ENCODE results near the gene BNIP3. TPM values are rescaled to one million over a fixed set of nuclear protein-coding genes. Genes with fewer than 3 reads are reported as not detected.
A peak's percentile ranks its signal among the peaks of the same experiment; 100 is the strongest.
"Not testable (repeated sequence)": the region's sequence is repeated elsewhere in the genome, so short reads cannot be mapped to it uniquely, and the experiment has no call there.

BNIP3 gene
- total RNA-seq, 1 experiment from 2014 or later, result 57.1 TPM

DNA sequence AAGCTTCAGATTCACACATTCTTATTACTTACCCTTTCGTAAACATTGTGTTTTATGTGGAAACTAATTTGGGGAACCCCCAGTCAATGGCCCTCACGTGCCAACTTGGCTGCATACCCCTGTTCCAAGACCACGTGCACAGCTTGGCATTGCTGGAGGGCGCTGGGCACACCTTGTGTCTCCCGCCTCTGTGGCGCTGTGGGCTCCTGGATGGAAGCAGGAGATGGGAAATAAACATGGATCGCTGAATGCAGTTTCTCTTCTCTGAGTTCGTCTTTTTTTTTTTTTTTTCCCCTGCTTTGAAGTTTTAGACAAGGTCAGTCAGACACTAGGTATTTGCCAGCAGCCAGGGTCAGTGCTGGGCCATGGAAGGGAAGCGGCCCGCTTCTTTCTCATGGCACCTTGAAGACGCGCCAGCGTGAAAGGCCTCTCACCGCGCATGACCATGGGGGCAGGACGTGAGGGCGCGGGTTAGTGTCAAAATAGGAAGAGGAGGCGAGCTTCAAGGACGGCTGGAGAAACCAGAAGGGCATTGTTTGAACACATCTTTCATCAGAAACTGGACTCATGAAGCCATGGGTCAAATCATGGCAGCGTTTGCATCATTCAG lies 27.3 kb downstream of the BNIP3 start:
- TF ChIP-seq, protein P1, sequence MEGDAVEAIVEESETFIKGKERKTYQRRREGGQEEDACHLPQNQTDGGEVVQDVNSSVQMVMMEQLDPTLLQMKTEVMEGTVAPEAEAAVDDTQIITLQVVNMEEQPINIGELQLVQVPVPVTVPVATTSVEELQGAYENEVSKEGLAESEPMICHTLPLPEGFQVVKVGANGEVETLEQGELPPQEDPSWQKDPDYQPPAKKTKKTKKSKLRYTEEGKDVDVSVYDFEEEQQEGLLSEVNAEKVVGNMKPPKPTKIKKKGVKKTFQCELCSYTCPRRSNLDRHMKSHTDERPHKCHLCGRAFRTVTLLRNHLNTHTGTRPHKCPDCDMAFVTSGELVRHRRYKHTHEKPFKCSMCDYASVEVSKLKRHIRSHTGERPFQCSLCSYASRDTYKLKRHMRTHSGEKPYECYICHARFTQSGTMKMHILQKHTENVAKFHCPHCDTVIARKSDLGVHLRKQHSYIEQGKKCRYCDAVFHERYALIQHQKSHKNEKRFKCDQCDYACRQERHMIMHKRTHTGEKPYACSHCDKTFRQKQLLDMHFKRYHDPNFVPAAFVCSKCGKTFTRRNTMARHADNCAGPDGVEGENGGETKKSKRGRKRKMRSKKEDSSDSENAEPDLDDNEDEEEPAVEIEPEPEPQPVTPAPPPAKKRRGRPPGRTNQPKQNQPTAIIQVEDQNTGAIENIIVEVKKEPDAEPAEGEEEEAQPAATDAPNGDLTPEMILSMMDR (conservative IDR thresholded peaks at IDR 0.05), result no peak
- no peaks in the 10 kb centered on the region for H4K20me1 ChIP-seq (ENCODE audit: control insufficient read depth, insufficient read depth, insufficient read length)
- peak overlapping the region in 2 of 3 experiments; percentile 27 to 83; a peak in 2 of 7 replicates for H3K27ac Mint-ChIP-seq
- no peak overlapping the region for H3K9ac ChIP-seq (ENCODE audit: extremely low read depth, insufficient read length, low read length)
- no peak overlapping the region for H2BK15ac ChIP-seq (ENCODE audit: low read depth, low read length)
- no CpG with 5 or more reads among the region's 21 CpGs for WGBS (ENCODE audit: extremely low coverage, insufficient read length, low lambda C conversion rate)
- H2BK120ac ChIP-seq (ENCODE audit: low read depth, low read length, poor library complexity, severe bottlenecking), result no peak overlapping the region
- no peaks in the 10 kb centered on the region for H3K79me2 ChIP-seq (ENCODE audit: insufficient read depth, low read length)
- H3K14ac ChIP-seq (ENCODE audit: insufficient read depth, low read length), result no peak overlapping the region
- H3K18ac ChIP-seq (ENCODE audit: insufficient read length, low read depth, low read length), result no peak overlapping the region
- no peak overlapping the region for H3K4me3 Mint-ChIP-seq
- H3K23ac ChIP-seq (ENCODE audit: insufficient read length, low read depth, low read length), result no peak overlapping the region
- no peaks in the 10 kb centered on the region for H3K9me3 ChIP-seq (ENCODE audit: control insufficient read depth, low read depth, low read length)
- no peak overlapping the region for H2AFZ ChIP-seq (ENCODE audit: low read length)
- no peak overlapping the region for H2BK5ac ChIP-seq (ENCODE audit: insufficient read length, low read length)
- no peak overlapping the region for H2BK12ac ChIP-seq (ENCODE audit: insufficient read length, low read depth, low read length)
- H3K9me3 Mint-ChIP-seq, result peaks cover 12 to 25% of the 10 kb centered on the region in 2 experiments
- H3K4me1 Mint-ChIP-seq, result no peaks in the 10 kb centered on the region
- H3K4me2 ChIP-seq (ENCODE audit: insufficient read depth, insufficient read length, low read length), result no peak overlapping the region
- H3T11ph ChIP-seq (ENCODE audit: low read length), result no peak overlapping the region
- no peak for DNase-seq
- H4K8ac ChIP-seq (replicated peaks; ENCODE audit: insufficient read length, low read depth, low read length), result no peak overlapping the region
- H3K79me1 ChIP-seq (ENCODE audit: insufficient read depth, low read depth, low read length, poor library complexity, severe bottlenecking), result no peaks in the 10 kb centered on the region
- H3K27me3 ChIP-seq (ENCODE audit: insufficient read depth, low read length), result no peaks in the 10 kb centered on the region
- H3K56ac ChIP-seq (ENCODE audit: insufficient read length, low read depth, low read length), result no peak overlapping the region
- H3K4ac ChIP-seq (ENCODE audit: low read depth, low read length), result no peak overlapping the region
- no peaks in the 10 kb centered on the region for H3K27me3 Mint-ChIP-seq (ENCODE audit: low read depth)
- H3K23me2 ChIP-seq (ENCODE audit: insufficient read length, low read depth, low read length, poor library complexity, severe bottlenecking), result no peaks in the 10 kb centered on the region
- no peaks in the 10 kb centered on the region for H3K4me1 ChIP-seq (ENCODE audit: insufficient read depth, low read length)
- H3K36me3 Mint-ChIP-seq (ENCODE audit: insufficient read depth in 1 of 3, low read depth in 3 of 3), result peaks cover 70 to 92% (median 79%) of the 10 kb centered on the region in 3 experiments
- H2BK20ac ChIP-seq (ENCODE audit: low read depth, low read length, poor library complexity, severe bottlenecking), result no peak overlapping the region
- no peak overlapping the region for H3K27ac ChIP-seq (ENCODE audit: insufficient read length, low read depth, low read length)
- H4K91ac ChIP-seq (ENCODE audit: insufficient read length, low read depth, low read length), result no peak overlapping the region
- H4K5ac ChIP-seq (ENCODE audit: insufficient read length, low read depth, low read length), result no peak overlapping the region
- no peak overlapping the region for H2AK5ac ChIP-seq (ENCODE audit: insufficient read length, low read length)

DNA sequence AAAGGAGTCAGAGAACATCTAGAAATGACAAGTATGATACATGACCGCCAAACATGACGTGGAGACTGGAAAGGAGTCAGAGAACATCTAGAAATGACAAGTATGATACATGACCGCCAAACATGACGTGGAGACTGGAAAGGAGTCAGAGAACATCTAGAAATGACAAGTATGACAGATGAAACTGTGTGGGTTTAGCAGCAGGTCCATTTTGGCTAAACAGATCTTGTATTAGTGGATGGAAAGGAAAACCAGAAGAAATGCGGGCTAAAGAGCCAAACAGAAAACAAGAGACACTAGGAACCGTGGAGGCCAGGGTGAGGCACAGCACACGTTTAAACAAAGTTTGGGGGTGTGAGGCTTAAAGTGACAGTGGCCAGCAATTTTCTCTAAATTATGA lies 31.8 kb downstream of the BNIP3 start:
- H3K79me2 ChIP-seq (ENCODE audit: insufficient read depth, low read length); H3K4me1 Mint-ChIP-seq: not testable (repeated sequence)

More for the DNA sequence above, 31.8 kb downstream of the BNIP3 start:
- H2BK5ac ChIP-seq (ENCODE audit: insufficient read length, low read length); H3K4me1 ChIP-seq (ENCODE audit: insufficient read depth, low read length); H3K18ac ChIP-seq (ENCODE audit: insufficient read length, low read depth, low read length); H2BK20ac ChIP-seq (ENCODE audit: low read depth, low read length, poor library complexity, severe bottlenecking); H4K91ac ChIP-seq (ENCODE audit: insufficient read length, low read depth, low read length); H3K9me3 ChIP-seq (ENCODE audit: control insufficient read depth, low read depth, low read length); H3K9ac ChIP-seq (ENCODE audit: extremely low read depth, insufficient read length, low read length); H3K23ac ChIP-seq (ENCODE audit: insufficient read length, low read depth, low read length); H3K14ac ChIP-seq (ENCODE audit: insufficient read depth, low read length); H3K27me3 ChIP-seq (ENCODE audit: insufficient read depth, low read length); H4K8ac ChIP-seq (replicated peaks; ENCODE audit: insufficient read length, low read depth, low read length); H2AK5ac ChIP-seq (ENCODE audit: insufficient read length, low read length); H3T11ph ChIP-seq (ENCODE audit: low read length); H3K27me3 Mint-ChIP-seq (ENCODE audit: low read depth); H3K27ac Mint-ChIP-seq; H3K4me3 Mint-ChIP-seq; H4K5ac ChIP-seq (ENCODE audit: insufficient read length, low read depth, low read length); H2BK12ac ChIP-seq (ENCODE audit: insufficient read length, low read depth, low read length); H2AFZ ChIP-seq (ENCODE audit: low read length); H3K4ac ChIP-seq (ENCODE audit: low read depth, low read length); H3K23me2 ChIP-seq (ENCODE audit: insufficient read length, low read depth, low read length, poor library complexity, severe bottlenecking); H2BK120ac ChIP-seq (ENCODE audit: low read depth, low read length, poor library complexity, severe bottlenecking); H3K27ac ChIP-seq (ENCODE audit: insufficient read length, low read depth, low read length); H4K20me1 ChIP-seq (ENCODE audit: control insufficient read depth, insufficient read depth, insufficient read length); H3K79me1 ChIP-seq (ENCODE audit: insufficient read depth, low read depth, low read length, poor library complexity, severe bottlenecking); DNase-seq; H3K56ac ChIP-seq (ENCODE audit: insufficient read length, low read depth, low read length); H2BK15ac ChIP-seq (ENCODE audit: low read depth, low read length); H3K4me2 ChIP-seq (ENCODE audit: insufficient read depth, insufficient read length, low read length); H3K9me3 Mint-ChIP-seq: not testable (repeated sequence)
- H3K36me3 Mint-ChIP-seq (ENCODE audit: insufficient read depth in 1 of 3, low read depth in 3 of 3), result peaks cover 63 to 88% (median 82%) of the 10 kb centered on the region in 3 experiments; a peak in 6 of 7 replicates
- WGBS (ENCODE audit: extremely low coverage, insufficient read length, low lambda C conversion rate), result no CpG with 5 or more reads among the region's 7 CpGs
